ENCODE measurements around the gene P2RX2. TPM values are rescaled to one million over a fixed set of nuclear protein-coding genes. Genes with fewer than 3 reads are reported as not detected.

The P2RX2 gene
- total RNA-seq, 1 experiment from 2014 or later = 0.17 TPM

Other genes starting within 250 kb of the P2RX2 start
- gene FBRSL1, start 128.6 kb upstream of the P2RX2 start, total RNA-seq (2014; rRNA removed; shearing (Covaris generic)) = 9.5 and 10.2 TPM in 2 replicates
- gene LRCOL1, start 8.2 kb upstream of the P2RX2 start, total RNA-seq (2014; rRNA removed; shearing (Covaris generic)) = not detected in 2 replicates
- gene POLE, start 68.6 kb downstream of the P2RX2 start, total RNA-seq (2014; rRNA removed; shearing (Covaris generic)) = 19.0 and 30.9 TPM in 2 replicates
- 83.5 and 127 TPM in 2 replicates for gene PXMP2, start 68.8 kb downstream of the P2RX2 start, total RNA-seq (2014; rRNA removed; shearing (Covaris generic))
- 112 and 121 TPM in 2 replicates for gene PGAM5, start 92.1 kb downstream of the P2RX2 start, total RNA-seq (2014; rRNA removed; shearing (Covaris generic))
- 27.9 and 34.3 TPM in 2 replicates for gene ANKLE2, start 143.1 kb downstream of the P2RX2 start, total RNA-seq (2014; rRNA removed; shearing (Covaris generic))
- gene GOLGA3, start 210.1 kb downstream of the P2RX2 start, total RNA-seq (2014; rRNA removed; shearing (Covaris generic)) = 13.6 and 24.7 TPM in 2 replicates

Data from G401 (cell line).